Activated naive CD4-positive, alpha-beta T cell treated with anti-CD3 and anti-CD28 coated beads, Interleukin-2, amount 50 U/mL, for 72 hours (primary cell): ENCODE results near the gene FAF1. TPM values are rescaled to one million over a fixed set of nuclear protein-coding genes. Genes with fewer than 3 reads are reported as not detected.

Experiments
- total RNA-seq, 2 donors: library from RNA; stranded (reverse); gene quantifications; one replicate each; pipeline ENCODE4 v1.2.3, GENCODE V29; 2022

FAF1 gene
- total RNA-seq, 2 donors from 2014 or later: 58.1 to 101 TPM

Other genes starting within 250 kb of the FAF1 start
- 1 to 10 TPM; 5.6 to 10.0 TPM for gene CDKN2C, start 10.0 kb upstream of the FAF1 start, total RNA-seq
- not detected for gene C1orf185, start 142.0 kb upstream of the FAF1 start, total RNA-seq